ENCODE results near the gene OXLD1.

Gene OXLD1

DNA sequence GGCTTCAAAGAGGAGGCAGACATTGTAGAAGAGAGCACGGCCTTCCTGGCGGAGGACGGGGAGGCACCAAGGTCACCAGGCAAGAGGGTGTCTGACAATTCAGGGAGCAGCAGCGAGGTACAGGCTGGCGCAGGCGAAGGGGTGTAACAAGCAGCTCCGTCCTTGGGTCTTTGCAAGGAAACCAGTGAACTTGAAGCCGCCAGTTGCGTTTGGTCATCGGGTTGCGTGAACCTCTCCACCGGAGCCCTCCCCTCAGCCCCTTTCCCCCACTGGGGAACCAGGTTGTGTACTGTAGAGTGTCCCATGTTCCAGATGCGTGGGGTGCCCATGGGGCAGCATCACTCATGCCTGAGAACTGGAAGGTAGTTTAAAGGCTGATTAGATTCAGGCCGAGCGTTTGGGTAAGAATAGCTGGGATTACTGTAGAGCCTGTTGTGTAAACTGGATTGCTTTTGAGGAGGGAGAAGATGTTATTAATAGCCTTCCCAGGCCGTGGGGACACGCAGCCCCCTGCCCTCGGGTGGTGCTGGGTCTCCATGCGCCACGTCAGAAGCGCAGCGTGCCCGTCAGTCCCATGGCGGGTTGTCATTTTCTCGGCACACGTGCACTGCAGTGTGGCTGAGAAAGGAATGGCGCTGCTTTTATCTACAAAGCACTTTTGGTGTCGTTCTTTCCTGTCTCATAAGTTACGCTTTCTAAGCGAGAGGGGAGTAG lies 39.3 kb upstream of the OXLD1 start:
- H3K4me3 ChIP-seq (ENCODE audit: low read depth, low read length): no peak overlapping the region
- no peak for TF ChIP-seq CTCF (IDR thresholded peaks at IDR 0.05; ENCODE audit: borderline replicate concordance, insufficient read depth, low read depth, low read length)

GRCh38 chr17:81703747-81704654 lies 37.6 kb upstream of the OXLD1 start:
- no peak for TF ChIP-seq CTCF (IDR thresholded peaks at IDR 0.05; ENCODE audit: borderline replicate concordance, insufficient read depth, low read depth, low read length)
- H3K4me3 ChIP-seq (ENCODE audit: low read depth, low read length): peak overlapping the region; percentile 83

DNA sequence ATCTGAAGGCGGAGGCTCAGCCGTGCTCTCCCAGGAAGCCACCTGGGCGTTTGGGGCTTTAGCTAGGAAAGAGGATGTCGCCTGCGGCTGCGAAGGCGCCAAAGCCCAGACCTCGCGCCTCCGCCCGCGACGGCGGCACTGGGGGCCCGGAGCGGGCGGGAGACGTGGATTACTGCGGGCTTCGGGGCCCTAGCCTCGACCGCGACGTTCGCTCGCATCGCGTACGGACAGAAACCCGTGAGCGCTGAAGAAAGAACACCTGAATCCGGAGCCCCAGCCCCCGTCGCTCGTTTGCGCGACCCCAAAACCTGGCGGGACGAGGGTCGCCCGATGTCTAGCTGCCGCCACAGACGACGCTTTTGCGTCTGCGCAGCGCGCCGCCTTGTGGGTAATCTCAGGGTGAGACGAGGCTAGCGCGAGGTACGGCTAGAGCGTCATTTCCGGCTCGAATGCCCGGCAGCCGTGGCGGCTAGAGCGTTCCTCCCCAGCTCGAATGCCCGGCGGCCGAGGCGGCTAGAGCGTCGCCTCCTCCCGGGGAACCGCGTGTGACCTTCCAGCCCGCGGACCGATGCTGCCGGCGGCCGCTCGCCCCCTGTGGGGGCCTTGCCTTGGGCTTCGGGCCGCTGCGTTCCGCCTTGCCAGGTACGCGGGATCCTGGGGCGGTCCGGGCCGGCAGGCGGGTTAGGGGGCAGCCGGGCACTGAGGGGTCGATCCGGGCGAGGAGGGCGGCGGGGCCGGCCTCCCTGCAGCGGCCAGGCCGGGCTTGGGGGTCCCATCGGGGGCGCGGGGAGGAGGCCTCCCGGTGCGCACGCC lies 36.7 kb upstream of the OXLD1 start, which contains the start of gene MRPL12:
MRPL12 (plus strand) TSS at position 434 of the 813 bp plus-strand sequence; CDS start at position 569, 135 bp downstream.
- TF ChIP-seq CTCF (IDR thresholded peaks at IDR 0.05; ENCODE audit: borderline replicate concordance, insufficient read depth, low read depth, low read length): no peak
- H3K4me3 ChIP-seq (ENCODE audit: low read depth, low read length): peak within 1 kb of the TSS; percentile 83

DNA sequence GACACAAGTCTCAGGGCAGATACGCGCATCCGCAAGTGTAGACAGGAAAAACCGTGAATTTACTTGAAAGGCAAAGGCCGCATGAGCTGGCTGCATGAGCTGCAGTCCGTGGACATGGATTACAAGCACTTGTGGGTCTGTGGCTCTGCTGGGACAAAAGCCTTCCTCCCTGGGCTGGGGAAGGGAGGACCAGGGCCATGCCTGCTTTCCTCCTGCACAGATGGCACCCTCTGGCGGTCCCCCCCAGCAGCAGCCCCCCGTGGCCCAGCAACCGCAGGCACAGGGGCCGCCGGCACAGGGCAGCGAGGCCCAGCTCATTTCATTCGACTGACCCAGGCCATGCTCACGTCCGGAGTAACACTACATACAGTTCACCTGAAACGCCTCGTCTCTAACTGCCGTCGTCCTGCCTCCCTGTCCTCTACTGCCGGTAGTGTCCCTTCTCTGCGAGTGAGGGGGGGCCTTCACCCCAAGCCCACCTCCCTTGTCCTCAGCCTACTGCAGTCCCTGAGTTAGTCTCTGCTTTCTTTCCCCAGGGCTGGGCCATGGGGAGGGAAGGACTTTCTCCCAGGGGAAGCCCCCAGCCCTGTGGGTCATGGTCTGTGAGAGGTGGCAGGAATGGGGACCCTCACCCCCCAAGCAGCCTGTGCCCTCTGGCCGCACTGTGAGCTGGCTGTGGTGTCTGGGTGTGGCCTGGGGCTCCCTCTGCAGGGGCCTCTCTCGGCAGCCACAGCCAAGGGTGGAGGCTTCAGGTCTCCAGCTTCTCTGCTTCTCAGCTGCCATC lies 35.1 kb upstream of the OXLD1 start:
- H3K4me3 ChIP-seq (ENCODE audit: low read depth, low read length): peak overlapping the region; percentile 83
- no peak for TF ChIP-seq CTCF (IDR thresholded peaks at IDR 0.05; ENCODE audit: borderline replicate concordance, insufficient read depth, low read depth, low read length)

- no peak overlapping the region for H3K4me3 ChIP-seq (ENCODE audit: low read depth, low read length)
- TF ChIP-seq CTCF (IDR thresholded peaks at IDR 0.05; ENCODE audit: borderline replicate concordance, insufficient read depth, low read depth, low read length): no peak
Observed at GRCh38 chr17:81700353-81701287, 34.2 kb upstream of the OXLD1 start.
